HEK293T (cell line): Measurements from ENCODE around the gene CD4.

Source experiments
- ARNT ChIP-seq: fragments of 450-650 bp; IDR thresholded peaks from 2 replicates; pipeline ENCODE4 v1.6.1; 2017; ENCODE audit warnings: mild to moderate bottlenecking
- BHLHE40 ChIP-seq: fragments of 450-650 bp; IDR thresholded peaks from 2 replicates; pipeline ENCODE4 v1.6.1; 2016; ENCODE audit warnings: mild to moderate bottlenecking, moderate library complexity, borderline replicate concordance
- CTBP1 ChIP-seq: fragments of 450-650 bp; IDR thresholded peaks from 2 replicates; pipeline ENCODE4 v1.6.1; 2016; ENCODE audit warnings: borderline replicate concordance
- ELF4 ChIP-seq: fragments of 450-650 bp; IDR thresholded peaks from 2 replicates; pipeline ENCODE4 v1.6.1; 2017; ENCODE audit warnings: antibody characterized with exemption
- FOXA1 ChIP-seq: fragments of 450-650 bp; IDR thresholded peaks from 2 replicates; pipeline ENCODE4 v1.6.1; 2016; ENCODE audit warnings: mild to moderate bottlenecking
- FOXK2 ChIP-seq: fragments of 450-650 bp; IDR thresholded peaks from 2 replicates; pipeline ENCODE4 v1.6.1; 2016; ENCODE audit warnings: mild to moderate bottlenecking
- FOXM1 ChIP-seq: fragments of 450-650 bp; IDR thresholded peaks from 2 replicates; pipeline ENCODE4 v1.6.1; 2017; ENCODE audit warnings: mild to moderate bottlenecking, borderline replicate concordance
- L3MBTL2 ChIP-seq: fragments of 450-650 bp; conservative IDR thresholded peaks from 2 replicates; pipeline ENCODE4 v1.6.1; 2016; ENCODE audit warnings: mild to moderate bottlenecking
- LEF1 ChIP-seq: fragments of 450-650 bp; IDR thresholded peaks from 2 replicates; pipeline ENCODE4 v1.6.1; 2017; ENCODE audit warnings: mild to moderate bottlenecking, borderline replicate concordance
- PKNOX1 ChIP-seq: fragments of 450-650 bp; IDR thresholded peaks from 2 replicates; pipeline ENCODE4 v1.6.1; 2016
- SP1 ChIP-seq: fragments of 450-650 bp; IDR thresholded peaks from 2 replicates; pipeline ENCODE4 v1.6.1; 2017
- SUZ12 ChIP-seq: fragments of 450-650 bp; IDR thresholded peaks from 2 replicates; pipeline ENCODE4 v1.6.1; 2016; ENCODE audit warnings: mild to moderate bottlenecking
- TARDBP ChIP-seq: fragments of 450-650 bp; IDR thresholded peaks from 2 replicates; pipeline ENCODE4 v1.6.1; 2016
- ZNF384 ChIP-seq: fragments of 450-650 bp; IDR thresholded peaks from 2 replicates; pipeline ENCODE4 v1.6.1; 2016

GRCh38 chr12:6745741-6746525 lies 43.4 kb upstream of the CD4 start:
- TF ChIP-seq ELF4 (no peak), SP1 (no peak), TARDBP (no peak), ZNF384 (no peak), ARNT (no peak), SUZ12 (no peak), BHLHE40 (no peak), FOXM1 (no peak), CTBP1 (no peak), FOXA1 (no peak), LEF1 (no peak), FOXK2 (no peak), PKNOX1 (no peak), L3MBTL2 (no peak)
